Measurements from ENCODE around the gene ODAD2.

ODAD2 gene

GRCh38 chr10:27838361-27838760, 160.5 kb downstream of the ODAD2 start:
- TF ChIP-seq, protein P1, sequence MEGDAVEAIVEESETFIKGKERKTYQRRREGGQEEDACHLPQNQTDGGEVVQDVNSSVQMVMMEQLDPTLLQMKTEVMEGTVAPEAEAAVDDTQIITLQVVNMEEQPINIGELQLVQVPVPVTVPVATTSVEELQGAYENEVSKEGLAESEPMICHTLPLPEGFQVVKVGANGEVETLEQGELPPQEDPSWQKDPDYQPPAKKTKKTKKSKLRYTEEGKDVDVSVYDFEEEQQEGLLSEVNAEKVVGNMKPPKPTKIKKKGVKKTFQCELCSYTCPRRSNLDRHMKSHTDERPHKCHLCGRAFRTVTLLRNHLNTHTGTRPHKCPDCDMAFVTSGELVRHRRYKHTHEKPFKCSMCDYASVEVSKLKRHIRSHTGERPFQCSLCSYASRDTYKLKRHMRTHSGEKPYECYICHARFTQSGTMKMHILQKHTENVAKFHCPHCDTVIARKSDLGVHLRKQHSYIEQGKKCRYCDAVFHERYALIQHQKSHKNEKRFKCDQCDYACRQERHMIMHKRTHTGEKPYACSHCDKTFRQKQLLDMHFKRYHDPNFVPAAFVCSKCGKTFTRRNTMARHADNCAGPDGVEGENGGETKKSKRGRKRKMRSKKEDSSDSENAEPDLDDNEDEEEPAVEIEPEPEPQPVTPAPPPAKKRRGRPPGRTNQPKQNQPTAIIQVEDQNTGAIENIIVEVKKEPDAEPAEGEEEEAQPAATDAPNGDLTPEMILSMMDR (IDR thresholded peaks at IDR 0.05; ENCODE audit: borderline replicate concordance, extremely low read depth, low read length, poor library complexity, severe bottlenecking): no peak
- TF ChIP-seq EZH2 (IDR thresholded peaks at IDR 0.05; ENCODE audit: borderline replicate concordance, low read depth, low read length, severe bottlenecking): no peak
- Histone ChIP-seq H3K4me1 (ENCODE audit: insufficient read depth, low read length) (no peaks in the 10 kb centered on the region), H3K4me3 (ENCODE audit: low read depth in 1 of 2, low read length in 2 of 2) (no peak overlapping the region), H3K36me3 (ENCODE audit: insufficient read depth, low read length) (no peaks in the 10 kb centered on the region), H3K9ac (ENCODE audit: low read depth, low read length) (no peak overlapping the region), H4K20me1 (ENCODE audit: insufficient read depth, low read length) (no peaks in the 10 kb centered on the region), H3K4me2 (ENCODE audit: insufficient read depth, low read length) (no peak overlapping the region), H3K27me3 (ENCODE audit: insufficient read depth, low read length, poor library complexity) (no peaks in the 10 kb centered on the region), H3K9me3 (ENCODE audit: insufficient read depth, low read length, severe bottlenecking) (no peaks in the 10 kb centered on the region), H3K27ac (ENCODE audit: low read length) (no peak overlapping the region), H3K79me2 (ENCODE audit: insufficient read depth, low read length) (no peaks in the 10 kb centered on the region), H2AFZ (ENCODE audit: low read depth, low read length) (no peak overlapping the region)
- ATAC-seq (ENCODE audit: insufficient read depth, low read depth) (no peak), DNase-seq (no peak)

DNA sequence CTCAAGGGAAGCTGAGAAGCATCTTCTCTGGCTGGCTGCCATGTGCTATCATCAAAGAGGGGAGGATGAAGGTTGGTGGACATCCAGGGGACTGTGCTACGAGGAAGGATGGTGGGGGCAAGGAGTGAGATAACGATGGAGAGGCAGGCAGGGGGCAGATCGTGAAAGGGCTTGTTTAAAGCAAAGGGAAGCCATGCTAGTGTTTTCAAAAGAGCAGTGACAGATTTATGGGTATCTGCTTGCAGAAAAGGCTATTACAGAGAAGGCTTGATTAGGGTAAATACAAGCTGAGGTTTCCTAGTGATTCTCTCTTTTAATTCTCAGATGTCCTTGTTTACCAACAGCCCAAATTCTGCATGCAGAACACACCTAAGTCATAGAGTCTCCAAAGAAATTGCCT, 164.4 kb downstream of the ODAD2 start:
- no peaks in the 10 kb centered on the region for H3K36me3 ChIP-seq (ENCODE audit: insufficient read depth, low read length)
- H2AFZ ChIP-seq (ENCODE audit: low read depth, low read length): no peak overlapping the region
- ATAC-seq (ENCODE audit: insufficient read depth, low read depth): no peak
- no peak overlapping the region for H3K4me2 ChIP-seq (ENCODE audit: insufficient read depth, low read length)
- H3K4me1 ChIP-seq (ENCODE audit: insufficient read depth, low read length): no peaks in the 10 kb centered on the region
- no peaks in the 10 kb centered on the region for H4K20me1 ChIP-seq (ENCODE audit: insufficient read depth, low read length)
- no peaks in the 10 kb centered on the region for H3K27me3 ChIP-seq (ENCODE audit: insufficient read depth, low read length, poor library complexity)
- TF ChIP-seq, protein P1 (IDR thresholded peaks at IDR 0.05; ENCODE audit: borderline replicate concordance, extremely low read depth, low read length, poor library complexity, severe bottlenecking): no peak
- no peak for TF ChIP-seq EZH2 (IDR thresholded peaks at IDR 0.05; ENCODE audit: borderline replicate concordance, low read depth, low read length, severe bottlenecking)
- no peak for DNase-seq
- H3K9me3 ChIP-seq (ENCODE audit: insufficient read depth, low read length, severe bottlenecking): no peaks in the 10 kb centered on the region
- no peak overlapping the region for H3K27ac ChIP-seq (ENCODE audit: low read length)
- no peaks in the 10 kb centered on the region for H3K79me2 ChIP-seq (ENCODE audit: insufficient read depth, low read length)
- H3K4me3 ChIP-seq (ENCODE audit: low read depth in 1 of 2, low read length in 2 of 2): no peak overlapping the region
- no peak overlapping the region for H3K9ac ChIP-seq (ENCODE audit: low read depth, low read length)

- no peak overlapping the region for H3K9ac ChIP-seq (ENCODE audit: low read depth, low read length)
- H3K79me2 ChIP-seq (ENCODE audit: insufficient read depth, low read length): no peaks in the 10 kb centered on the region
- H2AFZ ChIP-seq (ENCODE audit: low read depth, low read length): no peak overlapping the region
- no peak overlapping the region for H3K27ac ChIP-seq (ENCODE audit: low read length)
- H3K4me3 ChIP-seq (ENCODE audit: low read depth in 1 of 2, low read length in 2 of 2): no peak overlapping the region
- H3K36me3 ChIP-seq (ENCODE audit: insufficient read depth, low read length): no peaks in the 10 kb centered on the region
- no peak for TF ChIP-seq EZH2 (IDR thresholded peaks at IDR 0.05; ENCODE audit: borderline replicate concordance, low read depth, low read length, severe bottlenecking)
- TF ChIP-seq, protein P1 (IDR thresholded peaks at IDR 0.05; ENCODE audit: borderline replicate concordance, extremely low read depth, low read length, poor library complexity, severe bottlenecking): no peak
- H3K4me1 ChIP-seq (ENCODE audit: insufficient read depth, low read length): no peaks in the 10 kb centered on the region
- H4K20me1 ChIP-seq (ENCODE audit: insufficient read depth, low read length): no peaks in the 10 kb centered on the region
- no peak overlapping the region for H3K4me2 ChIP-seq (ENCODE audit: insufficient read depth, low read length)
- H3K9me3 ChIP-seq (ENCODE audit: insufficient read depth, low read length, severe bottlenecking): no peaks in the 10 kb centered on the region
- no peak for ATAC-seq (ENCODE audit: insufficient read depth, low read depth)
- no peaks in the 10 kb centered on the region for H3K27me3 ChIP-seq (ENCODE audit: insufficient read depth, low read length, poor library complexity)
- no peak for DNase-seq
Observed at GRCh38 chr10:27833792-27834191, 165.1 kb downstream of the ODAD2 start.

DNA sequence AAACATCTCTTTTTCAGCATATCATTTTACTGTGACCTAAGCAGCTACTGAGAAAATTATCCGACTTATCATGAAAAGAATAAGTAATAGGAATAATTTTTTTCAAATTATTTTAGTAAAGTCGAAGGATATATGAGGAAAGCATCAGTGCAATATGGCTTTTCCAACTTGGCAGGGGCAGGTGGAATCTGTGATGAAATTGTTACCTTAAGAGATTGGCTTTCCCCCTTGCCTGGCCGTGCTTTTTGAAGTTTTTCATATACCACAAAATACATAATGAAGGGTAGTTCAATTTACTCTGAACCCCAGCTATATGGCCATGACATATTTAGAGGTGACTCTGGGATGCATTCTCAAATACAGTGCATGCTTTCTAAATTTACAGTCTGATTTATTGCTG, 166.1 kb downstream of the ODAD2 start:
- no peaks in the 10 kb centered on the region for H4K20me1 ChIP-seq (ENCODE audit: insufficient read depth, low read length)
- TF ChIP-seq, protein P1 (IDR thresholded peaks at IDR 0.05; ENCODE audit: borderline replicate concordance, extremely low read depth, low read length, poor library complexity, severe bottlenecking): no peak
- TF ChIP-seq EZH2 (IDR thresholded peaks at IDR 0.05; ENCODE audit: borderline replicate concordance, low read depth, low read length, severe bottlenecking): no peak
- H3K9ac ChIP-seq (ENCODE audit: low read depth, low read length): no peak overlapping the region
- no peaks in the 10 kb centered on the region for H3K27me3 ChIP-seq (ENCODE audit: insufficient read depth, low read length, poor library complexity)
- H3K4me3 ChIP-seq (ENCODE audit: low read depth in 1 of 2, low read length in 2 of 2): no peak overlapping the region
- no peak overlapping the region for H3K4me2 ChIP-seq (ENCODE audit: insufficient read depth, low read length)
- no peak overlapping the region for H2AFZ ChIP-seq (ENCODE audit: low read depth, low read length)
- DNase-seq: no peak
- no peak for ATAC-seq (ENCODE audit: insufficient read depth, low read depth)
- no peaks in the 10 kb centered on the region for H3K36me3 ChIP-seq (ENCODE audit: insufficient read depth, low read length)
- H3K27ac ChIP-seq (ENCODE audit: low read length): no peak overlapping the region
- no peaks in the 10 kb centered on the region for H3K9me3 ChIP-seq (ENCODE audit: insufficient read depth, low read length, severe bottlenecking)
- H3K79me2 ChIP-seq (ENCODE audit: insufficient read depth, low read length): no peaks in the 10 kb centered on the region
- no peaks in the 10 kb centered on the region for H3K4me1 ChIP-seq (ENCODE audit: insufficient read depth, low read length)

Data from DND-41 (cell line).